Urinary bladder (tissue), 4 donors: ENCODE data around the gene LARGE2. TPM values are rescaled to one million over a fixed set of nuclear protein-coding genes. Genes with fewer than 3 reads are reported as not detected.
"Not testable (repeated sequence)": the region's sequence is repeated elsewhere in the genome, so short reads cannot be mapped to it uniquely, and the experiment has no call there.

Experiments
- DNase-seq: peaks from one replicate; pipeline ENCODE4 v3.0.0-alpha.2; 2015; ENCODE audit errors: extremely low spot score
- H3K27ac ChIP-seq: one replicate; pipeline ENCODE4 v1.5.1; 2013; ENCODE audit warnings: low read depth, mild to moderate bottlenecking, moderate library complexity
- H3K36me3 ChIP-seq: one replicate; pipeline ENCODE4 v1.6.1; 2013; ENCODE audit warnings: mild to moderate bottlenecking, moderate library complexity; ENCODE audit not compliant: insufficient read depth
- H3K4me1 ChIP-seq: one replicate; pipeline ENCODE4 v1.6.1; 2013; ENCODE audit warnings: mild to moderate bottlenecking, moderate library complexity; ENCODE audit not compliant: insufficient read depth
- H3K4me3 ChIP-seq: one replicate; pipeline ENCODE4 v1.5.1; 2013; ENCODE audit warnings: low read depth, low read length
- WGBS: extraction: QIAGEN DNeasy Blood & Tissue Kit; methylation state at CpG from one replicate; pipeline ENCODE4 v1.1.7; 2013; 5-methylcytosine and 5-hydroxymethylcytosine counted together
- polyA plus RNA-seq: library from polyadenylated mRNA; stranded (reverse); fragments of 200-250 nt; gene quantifications from one replicate; pipeline ENCODE4 v1.2.3, GENCODE V29; 2013
- total RNA-seq: library from RNA; depleted of rRNA; stranded (reverse); fragments of >200 nt; gene quantifications from one replicate; pipeline ENCODE4 v1.2.3, GENCODE V29; 2014
- donor health status: healthy with polysubstance abuse.
- donor health status: healthy.

The LARGE2 gene
- total and polyA plus RNA-seq, 2 donors: 1.3 to 4.0 TPM

DNA sequence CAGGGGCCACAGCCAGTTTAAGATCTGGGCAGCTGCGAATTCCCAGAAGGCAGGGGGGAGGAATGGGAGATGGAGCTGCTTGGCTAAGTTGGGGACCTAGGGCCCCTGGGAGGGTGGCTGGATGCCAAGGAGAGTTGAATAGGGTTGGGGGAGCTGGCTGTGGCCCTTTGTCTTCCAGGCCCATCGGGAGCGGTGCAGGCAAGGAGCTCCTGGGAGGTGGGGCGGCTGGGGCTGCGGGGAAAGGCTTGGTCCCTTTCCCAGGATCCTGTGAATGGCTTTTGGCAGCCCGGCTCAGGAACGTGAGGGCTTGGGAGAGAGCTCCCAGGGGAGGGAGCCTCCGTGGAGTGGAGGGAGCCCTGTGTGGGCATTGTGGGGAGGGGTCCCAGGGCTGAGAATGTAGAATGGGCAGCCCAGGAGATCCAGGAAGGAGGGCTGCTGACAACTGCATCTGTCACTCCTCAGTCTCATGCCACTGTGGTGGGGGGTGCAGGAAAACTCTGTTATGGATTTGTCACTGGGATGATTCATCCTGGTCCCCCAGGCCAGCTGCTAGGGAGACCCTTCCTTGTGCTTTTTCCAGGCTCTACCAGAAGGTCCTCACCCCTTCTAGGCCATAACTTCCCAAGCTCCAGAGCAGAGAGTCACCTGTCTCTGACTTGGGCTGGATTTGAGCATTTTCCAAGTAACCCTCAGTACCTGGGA is 21.4 kb upstream of the LARGE2 start:
- Histone ChIP-seq H3K27ac (no peak overlapping the region), H3K36me3 (no peaks in the 10 kb centered on the region), H3K4me3 (no peak overlapping the region), H3K4me1 (peaks cover 2% of the 10 kb centered on the region)
- no peak for DNase-seq
- WGBS: 11% methylated on average over 8 of the region's 8 CpGs

DNA sequence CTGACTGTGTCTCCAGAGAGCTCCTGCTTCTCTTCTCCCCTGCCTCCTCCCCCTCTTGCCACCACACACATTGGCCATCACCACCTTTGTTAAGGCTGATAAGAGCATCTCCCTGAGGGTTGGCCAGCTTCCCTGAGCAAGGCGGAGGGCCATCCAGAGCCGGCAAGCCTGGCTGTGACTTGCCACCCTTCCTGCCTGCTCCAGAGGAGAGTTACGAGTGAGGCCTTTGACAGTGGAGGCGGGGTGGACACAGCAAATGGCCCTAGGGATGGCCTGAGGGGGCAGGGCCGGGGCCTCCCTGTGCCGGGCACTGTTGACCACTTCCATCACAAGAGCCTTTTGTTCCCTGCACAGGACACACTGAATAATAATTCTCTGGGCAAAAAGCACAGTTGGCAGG is 20.8 kb upstream of the LARGE2 start:
- peaks cover 2% of the 10 kb centered on the region for H3K4me1 ChIP-seq
- H3K4me3 ChIP-seq: no peak overlapping the region
- no peak for DNase-seq
- no peaks in the 10 kb centered on the region for H3K36me3 ChIP-seq
- no peak overlapping the region for H3K27ac ChIP-seq
- WGBS: 78% methylated on average over 6 of the region's 6 CpGs

DNA sequence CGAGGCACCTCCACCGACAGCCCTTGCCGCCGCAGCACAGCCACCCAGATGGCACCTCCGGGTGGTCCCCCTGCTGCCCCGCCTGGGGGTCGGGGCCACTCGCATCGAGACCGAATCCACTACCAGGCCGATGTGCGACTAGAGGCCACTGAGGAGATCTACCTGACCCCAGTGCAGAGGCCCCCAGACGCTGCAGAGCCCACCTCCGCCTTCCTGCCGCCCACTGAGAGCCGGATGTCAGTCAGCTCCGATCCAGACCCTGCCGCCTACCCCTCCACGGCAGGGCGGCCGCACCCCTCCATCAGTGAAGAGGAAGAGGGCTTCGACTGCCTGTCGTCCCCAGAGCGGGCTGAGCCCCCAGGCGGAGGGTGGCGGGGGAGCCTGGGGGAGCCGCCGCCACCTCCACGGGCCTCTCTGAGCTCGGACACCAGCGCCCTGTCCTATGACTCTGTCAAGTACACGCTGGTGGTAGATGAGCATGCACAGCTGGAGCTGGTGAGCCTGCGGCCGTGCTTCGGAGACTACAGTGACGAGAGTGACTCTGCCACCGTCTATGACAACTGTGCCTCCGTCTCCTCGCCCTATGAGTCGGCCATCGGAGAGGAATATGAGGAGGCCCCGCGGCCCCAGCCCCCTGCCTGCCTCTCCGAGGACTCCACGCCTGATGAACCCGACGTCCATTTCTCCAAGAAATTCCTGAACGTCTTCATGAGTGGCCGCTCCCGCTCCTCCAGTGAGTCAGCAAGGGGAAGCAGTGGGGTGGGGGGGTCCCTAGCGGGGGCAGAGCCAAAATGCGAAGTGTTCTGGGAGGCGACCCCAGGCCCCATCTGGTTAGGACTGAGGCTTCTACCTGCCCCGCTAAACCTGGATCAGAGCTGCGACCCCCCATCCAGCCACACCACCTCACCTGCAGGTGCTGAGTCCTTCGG is 19.7 kb upstream of the LARGE2 start:
- Histone ChIP-seq H3K27ac (no peak overlapping the region), H3K4me1 (peaks cover 2% of the 10 kb centered on the region), H3K36me3 (no peaks in the 10 kb centered on the region), H3K4me3 (no peak overlapping the region)
- no peak for DNase-seq
- 92% methylated on average over 56 of the region's 56 CpGs for WGBS

DNA sequence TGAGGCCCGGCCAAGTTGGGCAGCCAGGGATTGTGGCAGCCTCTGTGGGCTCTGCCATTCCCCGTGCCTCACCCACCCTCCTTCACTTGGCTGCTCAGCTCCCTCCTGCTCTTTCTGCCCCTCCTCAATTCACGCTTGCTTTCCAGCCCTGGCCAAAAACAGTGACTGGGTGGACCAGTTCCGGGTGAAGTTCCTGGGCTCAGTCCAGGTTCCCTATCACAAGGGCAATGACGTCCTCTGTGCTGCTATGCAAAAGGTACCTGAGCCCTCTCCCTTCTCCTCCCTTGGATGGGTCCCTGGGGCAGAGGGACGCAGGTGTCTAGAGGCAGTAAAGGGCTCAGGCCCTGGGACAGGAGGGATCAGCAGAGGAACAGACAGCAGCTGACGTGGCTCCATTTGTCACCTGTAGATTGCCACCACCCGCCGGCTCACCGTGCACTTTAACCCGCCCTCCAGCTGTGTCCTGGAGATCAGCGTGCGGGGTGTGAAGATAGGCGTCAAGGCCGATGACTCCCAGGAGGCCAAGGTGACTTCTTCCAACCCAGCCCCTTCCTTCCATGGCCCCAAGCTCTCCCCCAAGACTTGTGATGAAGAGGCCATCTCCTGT is 18.0 kb upstream of the LARGE2 start:
- Histone ChIP-seq H3K4me1 (no peaks in the 10 kb centered on the region), H3K4me3 (no peak overlapping the region), H3K36me3 (no peaks in the 10 kb centered on the region), H3K27ac (no peak overlapping the region)
- DNase-seq: no peak
- 91% methylated on average over 15 of the region's 15 CpGs for WGBS

DNA sequence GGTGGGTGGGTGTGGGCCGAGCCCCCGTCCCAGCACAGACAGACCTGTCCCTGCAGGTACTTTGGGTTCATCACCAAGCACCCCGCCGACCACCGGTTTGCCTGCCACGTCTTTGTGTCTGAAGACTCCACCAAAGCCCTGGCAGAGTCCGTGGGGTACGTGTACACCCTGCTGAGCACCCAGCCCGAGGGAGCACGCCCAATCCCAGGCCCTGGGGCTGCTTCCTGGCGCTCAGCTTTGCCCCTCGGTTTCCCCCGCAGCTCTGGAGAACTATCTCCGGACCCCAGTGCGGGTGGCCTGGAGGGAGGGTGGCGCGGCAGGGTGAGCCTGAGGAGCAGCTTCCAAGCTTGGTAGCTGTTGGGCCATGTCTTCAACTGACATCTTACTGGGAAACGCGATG is 17.4 kb upstream of the LARGE2 start:
- Histone ChIP-seq H3K27ac (no peak overlapping the region), H3K4me1 (no peaks in the 10 kb centered on the region), H3K36me3 (no peaks in the 10 kb centered on the region), H3K4me3 (no peak overlapping the region)
- WGBS: 92% methylated on average over 19 of the region's 19 CpGs
- DNase-seq: no peak

DNA sequence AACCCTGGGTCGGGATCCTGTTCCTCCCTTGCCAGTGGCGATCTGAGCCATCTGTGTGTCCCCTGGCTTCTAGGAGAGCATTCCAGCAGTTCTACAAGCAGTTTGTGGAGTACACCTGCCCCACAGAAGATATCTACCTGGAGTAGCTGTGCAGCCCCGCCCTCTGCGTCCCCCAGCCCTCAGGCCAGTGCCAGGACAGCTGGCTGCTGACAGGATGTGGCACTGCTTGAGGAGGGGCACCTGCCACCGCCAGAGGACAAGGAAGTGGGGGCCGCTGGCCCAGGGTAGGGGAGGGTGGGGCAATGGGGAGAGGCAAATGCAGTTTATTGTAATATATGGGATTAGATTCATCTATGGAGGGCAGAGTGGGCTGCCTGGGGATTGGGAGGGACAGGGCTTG is 16.9 kb upstream of the LARGE2 start:
- H3K4me3 ChIP-seq, H3K4me1 ChIP-seq, DNase-seq, H3K36me3 ChIP-seq, H3K27ac ChIP-seq: not testable (repeated sequence)
- 76% methylated on average over 6 of the region's 6 CpGs for WGBS

DNA sequence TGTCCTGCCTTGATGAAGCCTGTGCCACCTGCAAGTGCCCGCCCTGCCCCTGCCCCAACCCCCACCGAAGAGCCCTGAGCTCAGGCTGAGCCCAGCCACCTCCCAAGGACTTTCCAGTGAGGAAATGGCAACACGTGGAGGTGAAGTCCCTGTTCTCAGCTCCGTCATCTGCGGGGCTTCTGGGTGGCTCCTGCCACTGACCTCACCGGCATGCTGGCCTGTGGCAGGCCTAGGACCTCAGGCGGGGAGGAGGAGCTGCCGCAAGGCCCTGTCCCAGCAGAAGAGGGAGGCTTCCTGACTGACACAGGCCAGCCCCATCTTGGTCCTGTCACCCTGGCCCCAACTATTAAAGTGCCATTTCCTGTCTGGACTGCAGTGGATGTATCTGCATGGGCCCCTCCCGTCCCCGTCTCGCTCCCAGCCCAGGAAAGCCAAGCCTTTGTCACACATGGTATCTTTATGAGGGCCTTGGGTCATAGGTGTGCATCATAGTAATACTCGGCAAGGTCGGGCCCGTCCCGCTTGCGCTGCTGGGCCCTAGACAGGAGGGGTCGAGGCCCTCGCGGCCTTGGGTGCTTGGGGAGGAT is 16.3 kb upstream of the LARGE2 start:
- no peak overlapping the region for H3K4me3 ChIP-seq
- no peaks in the 10 kb centered on the region for H3K36me3 ChIP-seq
- no peak for DNase-seq
- 63% methylated on average over 19 of the region's 19 CpGs for whole genome bisulfite sequencing
- H3K4me1 ChIP-seq: no peaks in the 10 kb centered on the region
- no peak overlapping the region for H3K27ac ChIP-seq

DNA sequence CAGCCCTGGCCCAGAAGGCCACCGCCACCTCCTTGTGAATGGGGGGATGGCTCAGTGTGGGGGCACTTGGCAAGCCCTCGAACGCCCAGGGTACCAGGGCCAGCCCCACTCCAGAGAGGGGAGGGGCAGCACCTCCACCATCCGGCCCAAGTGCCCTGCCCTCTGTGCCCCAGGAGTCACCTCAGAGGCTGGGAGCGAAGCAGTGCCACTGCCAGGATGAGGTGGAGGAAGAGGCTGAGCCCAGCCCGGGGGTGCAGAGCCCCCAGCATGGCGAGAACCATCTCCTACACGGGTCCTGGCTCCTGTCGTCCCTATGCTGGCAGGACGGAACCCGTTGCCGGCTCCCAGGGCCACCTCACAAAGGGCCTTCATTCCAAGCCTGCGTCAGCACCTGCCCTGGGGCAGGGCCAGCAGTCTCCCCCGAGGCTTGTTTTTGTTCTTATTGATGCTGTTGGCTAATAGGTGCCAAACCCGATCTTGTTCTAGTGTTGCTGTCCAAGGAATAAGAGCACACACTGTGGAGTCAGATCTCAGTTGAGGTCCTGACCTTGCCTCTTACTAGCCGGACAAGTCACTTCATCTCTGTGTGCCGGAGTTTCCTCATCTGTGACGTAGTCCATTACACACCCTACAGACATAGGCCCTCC is 15.4 kb upstream of the LARGE2 start, which contains the start of gene FREY1:
Gene FREY1 (minus strand): TSS at position 307 of the 647 bp plus-strand sequence. CDS start 26 bp downstream, at position 281.
- DNase-seq: no peak
- H3K4me3 ChIP-seq: no peak within 1 kb of the TSS
- H3K4me1 ChIP-seq: no peaks in the 10 kb centered on the region
- no peaks in the 10 kb centered on the region for H3K36me3 ChIP-seq
- no peak within 1 kb of the TSS for H3K27ac ChIP-seq
- 78% methylated on average over 18 of the region's 18 CpGs for WGBS

DNA sequence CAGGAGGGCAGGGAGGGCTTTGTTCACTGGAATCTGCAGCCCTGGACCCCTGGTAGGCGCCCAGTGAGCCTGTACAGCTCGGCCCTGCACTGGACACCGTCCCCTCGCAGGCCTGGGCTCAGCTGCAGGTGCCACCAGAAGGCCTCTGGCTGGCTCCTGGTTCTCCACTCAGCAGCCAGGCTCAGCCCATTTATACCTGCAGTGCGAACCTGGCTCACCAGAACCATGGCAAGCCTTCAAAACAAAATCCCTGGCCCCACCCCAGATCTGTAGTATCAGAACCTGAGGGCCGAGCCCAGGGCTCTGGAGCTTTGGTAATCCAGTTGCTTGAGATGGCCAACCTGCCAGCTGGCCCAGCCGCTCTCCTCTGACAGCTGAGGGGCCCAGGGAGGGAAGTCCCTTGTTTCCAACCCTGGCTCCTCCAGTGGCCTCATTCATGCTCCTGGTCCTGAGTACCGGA is 14.5 kb upstream of the LARGE2 start:
- H3K36me3 ChIP-seq: no peaks in the 10 kb centered on the region
- DNase-seq: no peak
- H3K4me1 ChIP-seq: no peaks in the 10 kb centered on the region
- H3K27ac ChIP-seq: no peak overlapping the region
- 55% methylated on average over 8 of the region's 8 CpGs for WGBS
- H3K4me3 ChIP-seq: no peak overlapping the region

DNA sequence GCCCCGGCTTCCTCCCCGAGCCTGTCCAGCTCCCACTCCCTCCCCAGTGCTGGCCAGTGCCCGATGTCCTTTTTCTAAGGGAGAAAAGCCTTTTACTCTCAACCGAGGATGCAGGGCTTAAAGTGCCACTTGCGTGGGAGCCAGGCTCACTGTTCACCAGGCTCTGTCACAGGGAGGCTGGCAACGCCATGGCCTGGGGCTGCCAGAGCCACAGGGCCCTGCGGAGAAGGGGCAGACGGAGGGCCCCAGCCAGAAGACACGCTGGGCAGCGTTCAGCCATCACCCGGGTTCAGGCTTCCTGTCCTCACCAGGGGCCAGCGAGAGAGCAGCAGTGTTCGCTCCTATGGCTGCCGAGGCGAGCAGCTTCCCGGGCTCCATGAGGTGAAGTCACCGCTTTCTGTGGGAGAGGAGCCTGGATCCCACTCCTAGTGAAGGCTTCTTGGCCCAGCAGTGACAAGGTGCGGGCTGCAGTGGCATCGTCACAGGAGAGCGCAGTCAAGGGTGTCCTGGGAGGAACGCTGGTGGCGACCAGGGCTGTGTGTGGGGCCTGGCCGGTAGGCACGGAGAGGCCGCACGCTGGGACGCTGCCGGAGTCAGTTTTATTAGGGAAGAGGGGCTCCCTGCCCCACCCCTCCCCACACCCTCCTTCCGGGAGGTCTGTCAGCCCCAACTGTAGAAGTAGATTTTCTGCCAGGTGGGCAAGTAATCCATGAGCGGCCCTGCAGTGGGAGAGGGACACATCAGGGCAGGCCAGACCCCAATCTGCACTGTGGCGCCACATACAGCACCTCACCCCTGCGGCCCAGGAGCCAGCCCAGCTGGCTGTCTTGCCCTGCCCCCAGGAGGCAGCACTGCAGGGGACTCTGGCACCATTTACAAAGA is 12.6 kb upstream of the LARGE2 start:
- Histone ChIP-seq H3K36me3 (no peaks in the 10 kb centered on the region), H3K4me1 (no peaks in the 10 kb centered on the region), H3K4me3 (no peak overlapping the region), H3K27ac (no peak overlapping the region)
- DNase-seq: no peak
- 87% methylated on average over 32 of the region's 32 CpGs for WGBS

DNA sequence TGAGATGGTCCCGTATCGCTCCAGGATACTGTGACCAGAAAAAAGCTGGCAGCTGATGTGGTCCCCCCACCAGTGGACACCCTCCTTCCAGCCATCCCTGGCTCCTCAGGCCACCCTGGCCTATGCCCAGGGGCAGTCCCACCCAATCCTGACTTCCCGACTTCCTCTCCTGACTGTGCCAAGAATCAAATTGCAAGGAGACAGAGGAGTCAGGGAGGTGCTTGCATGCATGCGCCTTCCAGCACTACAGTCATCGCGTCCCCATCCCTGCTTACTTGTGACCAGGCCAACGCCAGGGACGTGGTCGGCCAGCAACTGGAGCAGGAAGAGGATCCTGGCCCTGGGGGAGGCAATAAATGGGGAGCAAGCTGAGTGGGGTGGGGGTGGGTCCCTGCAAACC is 11.8 kb upstream of the LARGE2 start:
- WGBS: 88% methylated on average over 9 of the region's 9 CpGs

DNA sequence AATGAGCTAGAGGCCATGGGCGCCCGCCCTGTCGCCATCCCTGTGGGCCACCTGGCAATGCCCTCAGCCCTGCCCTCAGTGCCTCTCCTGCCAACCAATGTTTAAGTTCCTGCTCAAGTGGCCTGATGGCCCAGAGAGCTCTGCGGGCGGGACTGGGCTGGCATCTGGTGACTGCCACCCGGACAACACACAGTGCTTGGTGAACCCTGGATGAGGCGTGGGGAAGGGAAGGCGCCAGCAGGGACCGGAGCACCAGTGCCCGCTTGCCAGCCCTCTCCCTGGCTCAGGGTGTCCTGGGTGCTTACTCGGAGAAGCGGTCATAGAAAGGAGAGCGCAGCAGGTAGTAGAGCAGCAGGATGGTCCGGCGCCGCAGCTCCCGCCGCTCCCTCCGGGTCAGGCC is 8.9 kb upstream of the LARGE2 start:
- Histone ChIP-seq H3K4me3 (no peak overlapping the region), H3K27ac (no peak overlapping the region), H3K4me1 (peaks cover 2% of the 10 kb centered on the region), H3K36me3 (no peaks in the 10 kb centered on the region)
- DNase-seq: no peak
- 96% methylated on average over 19 of the region's 19 CpGs for WGBS

More for the DNA sequence above, 11.8 kb upstream of the LARGE2 start:
- no peak overlapping the region for H3K4me3 ChIP-seq
- no peaks in the 10 kb centered on the region for H3K4me1 ChIP-seq
- no peak for DNase-seq
- no peaks in the 10 kb centered on the region for H3K36me3 ChIP-seq
- H3K27ac ChIP-seq: no peak overlapping the region
